Osteoblast (primary cell): ENCODE data around the gene AGPAT4. TPM values are rescaled to one million over a fixed set of nuclear protein-coding genes. Genes with fewer than 3 reads are reported as not detected.

ENCODE experiments used
- DNase-seq: peaks from one replicate; pipeline ENCODE4 v3.0.0; 2011; ENCODE audit warnings: low spot score, mixed read lengths; ENCODE audit not compliant: insufficient read length; ENCODE audit errors: missing footprints
- H2AFZ ChIP-seq: 2 replicates; pipeline ENCODE4 v1.6.0; 2011; ENCODE audit warnings: mild to moderate bottlenecking, low read length
- H3K27ac ChIP-seq: 2 replicates; pipeline ENCODE4 v1.5.1; 2011; ENCODE audit warnings: mild to moderate bottlenecking, low read depth, low read length, moderate library complexity
- H3K27me3 ChIP-seq: 2 replicates; pipeline ENCODE4 v1.6.0; 2012; ENCODE audit warnings: mild to moderate bottlenecking, control low read depth, inconsistent platforms, low read length, moderate library complexity; ENCODE audit not compliant: insufficient read depth
- H3K36me3 ChIP-seq: 2 replicates; pipeline ENCODE4 v1.5.1; 2011; ENCODE audit warnings: mild to moderate bottlenecking, low read length, control low read depth, moderate library complexity; ENCODE audit not compliant: insufficient read depth
- H3K4me1 ChIP-seq: 2 replicates; pipeline ENCODE4 v1.5.1; 2011; ENCODE audit warnings: mild to moderate bottlenecking, low read length, control low read depth, moderate library complexity; ENCODE audit not compliant: insufficient read depth
- H3K4me2 ChIP-seq: 2 replicates; pipeline ENCODE4 v1.6.0; 2011; ENCODE audit warnings: mild to moderate bottlenecking, low read length; ENCODE audit not compliant: insufficient read depth
- H3K4me3 ChIP-seq: fragments of 200-600 bp; sonication (generic); 3 replicates; pipeline ENCODE4 v1.5.1; 2012; ENCODE audit warnings: mild to moderate bottlenecking, low read length, inconsistent platforms; ENCODE audit not compliant: insufficient read depth
- H3K79me2 ChIP-seq: 2 replicates; pipeline ENCODE4 v1.6.0; 2012; ENCODE audit warnings: mild to moderate bottlenecking, low read length, control low read depth, inconsistent platforms; ENCODE audit not compliant: insufficient read depth
- H3K9me3 ChIP-seq: 2 replicates; pipeline ENCODE4 v1.5.1; 2011; ENCODE audit warnings: low read depth, low read length, control low read depth
- H4K20me1 ChIP-seq: 2 replicates; pipeline ENCODE4 v1.6.0; 2012; ENCODE audit warnings: mild to moderate bottlenecking, low read length, control low read depth; ENCODE audit not compliant: insufficient read depth
- total RNA-seq: library from RNA; depleted of rRNA; stranded (reverse); fragments of >200 nt; gene quantifications from 2 replicates; pipeline ENCODE4 v1.2.3, GENCODE V29; 2012
- TF ChIP-seq, protein P1 (sequence below): IDR thresholded peaks from 2 replicates; pipeline ENCODE4 v1.5.1; 2011; ENCODE audit warnings: mild to moderate bottlenecking, low read depth, low read length, moderate library complexity; ENCODE audit errors: extremely low read depth

Gene AGPAT4
- total RNA-seq, 1 donor: 13.8 TPM

DNA sequence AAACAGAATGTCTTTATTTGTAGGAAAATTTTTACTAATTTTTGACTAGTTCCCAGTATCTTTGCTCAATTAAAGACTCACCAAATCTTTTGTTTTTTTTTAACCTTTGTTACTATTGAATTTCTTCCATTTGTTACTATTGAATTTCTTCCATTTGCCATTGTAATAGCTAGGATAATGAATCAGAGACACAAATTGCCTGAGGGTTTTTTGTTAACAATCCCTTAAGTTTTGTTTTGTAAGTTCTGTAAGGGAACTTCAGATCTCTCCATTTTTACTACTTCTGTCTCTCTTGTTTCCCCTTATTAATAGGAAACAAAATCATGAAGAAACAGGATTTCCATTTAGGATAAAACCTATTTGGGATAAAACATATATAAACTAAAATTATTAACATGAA is 177.9 kb downstream of the AGPAT4 start:
- Histone ChIP-seq H3K27me3 (no peaks in the 10 kb centered on the region), H3K36me3 (peaks cover 39% of the 10 kb centered on the region), H3K4me1 (peaks cover 12% of the 10 kb centered on the region), H3K79me2 (no peaks in the 10 kb centered on the region), H3K4me2 (no peak overlapping the region), H4K20me1 (no peaks in the 10 kb centered on the region), H3K9me3 (no peaks in the 10 kb centered on the region), H3K27ac (no peak overlapping the region), H3K4me3 (no peak overlapping the region), H2AFZ (no peak overlapping the region)
- TF ChIP-seq, protein P1, sequence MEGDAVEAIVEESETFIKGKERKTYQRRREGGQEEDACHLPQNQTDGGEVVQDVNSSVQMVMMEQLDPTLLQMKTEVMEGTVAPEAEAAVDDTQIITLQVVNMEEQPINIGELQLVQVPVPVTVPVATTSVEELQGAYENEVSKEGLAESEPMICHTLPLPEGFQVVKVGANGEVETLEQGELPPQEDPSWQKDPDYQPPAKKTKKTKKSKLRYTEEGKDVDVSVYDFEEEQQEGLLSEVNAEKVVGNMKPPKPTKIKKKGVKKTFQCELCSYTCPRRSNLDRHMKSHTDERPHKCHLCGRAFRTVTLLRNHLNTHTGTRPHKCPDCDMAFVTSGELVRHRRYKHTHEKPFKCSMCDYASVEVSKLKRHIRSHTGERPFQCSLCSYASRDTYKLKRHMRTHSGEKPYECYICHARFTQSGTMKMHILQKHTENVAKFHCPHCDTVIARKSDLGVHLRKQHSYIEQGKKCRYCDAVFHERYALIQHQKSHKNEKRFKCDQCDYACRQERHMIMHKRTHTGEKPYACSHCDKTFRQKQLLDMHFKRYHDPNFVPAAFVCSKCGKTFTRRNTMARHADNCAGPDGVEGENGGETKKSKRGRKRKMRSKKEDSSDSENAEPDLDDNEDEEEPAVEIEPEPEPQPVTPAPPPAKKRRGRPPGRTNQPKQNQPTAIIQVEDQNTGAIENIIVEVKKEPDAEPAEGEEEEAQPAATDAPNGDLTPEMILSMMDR: no peak
- DNase-seq: no peak

DNA sequence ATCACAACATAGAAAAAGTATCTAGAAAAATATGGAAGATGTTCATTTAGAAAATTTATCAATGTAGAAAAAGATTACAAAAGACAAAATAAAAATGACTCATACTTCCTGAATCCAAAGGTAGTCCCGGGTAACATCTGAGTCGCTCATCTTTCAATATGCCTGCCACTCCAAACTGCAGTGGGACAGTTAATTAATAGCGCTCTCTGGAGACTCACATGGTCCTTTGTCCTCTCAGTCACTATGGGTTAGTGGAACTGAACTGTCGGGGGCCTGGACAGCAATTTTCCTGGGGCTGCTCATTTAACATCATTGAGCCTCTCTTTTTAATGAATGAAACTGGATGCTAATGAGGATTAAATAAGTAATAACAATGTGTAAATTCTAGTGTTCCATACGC is 178.9 kb downstream of the AGPAT4 start:
- Histone ChIP-seq H3K4me2 (no peak overlapping the region), H2AFZ (no peak overlapping the region), H3K4me3 (no peak overlapping the region), H3K36me3 (peaks cover 38% of the 10 kb centered on the region), H3K9me3 (no peaks in the 10 kb centered on the region), H3K27me3 (no peaks in the 10 kb centered on the region), H4K20me1 (no peaks in the 10 kb centered on the region), H3K79me2 (no peaks in the 10 kb centered on the region), H3K27ac (no peak overlapping the region), H3K4me1 (peaks cover 12% of the 10 kb centered on the region)
- TF ChIP-seq, protein P1: no peak
- no peak for DNase-seq

DNA sequence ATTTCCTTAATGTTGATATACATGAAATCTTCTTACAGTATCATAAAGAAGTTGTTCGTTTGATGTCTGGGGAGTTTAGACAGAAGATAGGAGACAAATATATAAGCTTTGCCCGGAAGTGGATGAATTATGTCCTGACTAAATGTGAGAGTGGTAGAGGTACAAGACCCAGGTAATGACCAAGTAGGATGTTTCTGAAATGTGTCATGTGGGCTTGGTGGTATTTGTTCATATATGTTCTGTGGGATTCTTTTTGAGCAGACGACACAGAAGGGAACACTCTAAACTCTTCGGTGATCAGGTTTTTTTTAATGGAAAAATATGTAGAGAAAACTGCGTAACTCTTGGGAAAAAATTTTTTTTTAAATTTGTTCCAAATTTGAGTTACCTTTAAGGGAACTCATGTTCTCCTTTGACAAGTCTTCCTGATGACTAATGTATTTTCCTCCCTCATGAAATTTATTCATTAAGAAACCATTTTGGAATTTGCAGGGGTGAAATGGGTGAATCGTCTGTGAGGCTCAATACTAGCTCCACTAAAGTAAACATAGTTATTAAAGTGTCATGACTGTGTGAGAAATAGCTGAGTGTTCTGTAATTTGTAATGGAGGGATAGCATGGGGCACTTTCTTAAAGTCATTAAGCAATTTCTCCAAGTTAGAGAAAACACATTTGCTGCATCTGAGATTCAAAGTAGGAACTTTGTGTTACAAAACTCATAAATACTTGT is 181.7 kb downstream of the AGPAT4 start:
- no peak overlapping the region for H2AFZ ChIP-seq
- H3K4me1 ChIP-seq: peaks cover 12% of the 10 kb centered on the region
- no peak overlapping the region for H3K4me2 ChIP-seq
- DNase-seq: peak; percentile 22
- peaks cover 37% of the 10 kb centered on the region for H3K36me3 ChIP-seq
- H3K27me3 ChIP-seq: no peaks in the 10 kb centered on the region
- no peaks in the 10 kb centered on the region for H3K79me2 ChIP-seq
- peak overlapping the region; percentile 50 for H3K27ac ChIP-seq
- TF ChIP-seq, protein P1: no peak
- no peak overlapping the region for H3K4me3 ChIP-seq
- no peaks in the 10 kb centered on the region for H4K20me1 ChIP-seq
- no peaks in the 10 kb centered on the region for H3K9me3 ChIP-seq

DNA sequence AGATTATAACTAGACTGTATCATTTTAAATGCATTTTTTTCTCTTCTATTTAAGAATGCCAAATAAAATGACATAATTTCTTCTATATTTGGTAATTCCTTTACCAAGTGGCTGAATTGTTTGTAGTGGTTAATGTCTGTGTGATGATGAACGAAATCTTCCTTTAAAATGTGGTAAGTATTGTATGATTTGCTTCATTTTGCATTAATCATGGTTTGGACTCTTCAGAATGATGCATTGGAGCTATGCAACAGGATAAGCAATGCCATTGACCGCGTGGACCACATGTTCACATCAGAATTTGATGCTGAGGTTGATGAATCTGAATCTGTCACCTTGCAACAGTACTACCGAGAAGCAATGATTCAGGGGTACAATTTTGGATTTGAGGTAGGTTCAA is 182.7 kb downstream of the AGPAT4 start:
- DNase-seq: no peak

More for the DNA sequence above, 182.7 kb downstream of the AGPAT4 start:
- Histone ChIP-seq H3K27me3 (no peaks in the 10 kb centered on the region), H4K20me1 (no peaks in the 10 kb centered on the region), H3K79me2 (no peaks in the 10 kb centered on the region), H2AFZ (no peak overlapping the region), H3K4me3 (no peak overlapping the region), H3K4me1 (peaks cover 12% of the 10 kb centered on the region), H3K27ac (no peak overlapping the region), H3K9me3 (no peaks in the 10 kb centered on the region), H3K36me3 (peaks cover 42% of the 10 kb centered on the region), H3K4me2 (no peak overlapping the region)
- TF ChIP-seq, protein P1: no peak
